HEK293 (cell line): ENCODE data around the gene SRSF11.
"Not testable (repeated sequence)": the region's sequence is repeated elsewhere in the genome, so short reads cannot be mapped to it uniquely, and the experiment has no call there.

Experiments used
- CTCF ChIA-PET: fragments of 350-600 bp; formaldehyde crosslinking; extraction: SDS; loops from one replicate; lab custom pipeline; 2021; ENCODE audit warnings: antibody characterized with exemption; lab: Yijun Ruan, JAX
- POLR2A ChIA-PET: fragments of 300-600 bp; formaldehyde crosslinking; extraction: SDS; loops from one replicate; lab custom pipeline; 2020; ENCODE audit warnings: antibody characterized with exemption, inconsistent platforms; lab: Yijun Ruan, JAX
- H3K27ac ChIP-seq: fragments of 200-500 bp; sonication (Bioruptor generic); 2 replicates; pipeline ENCODE4 v1.5.1; 2014; ENCODE audit warnings: low read depth, low read length, control low read depth, inconsistent platforms; ENCODE audit errors: extremely low read depth
- H3K36me3 ChIP-seq, 2 experiments: fragments of 200-500 bp in 1 of 2; sonication (Bioruptor generic) in 1 of 2; 1 replicate in 1 of 2; 2 replicates in 1 of 2; pipeline ENCODE4 v1.5.1; 2014 to 2017; ENCODE audit warnings: inconsistent platforms in 2 of 2, low read length in 2 of 2; ENCODE audit not compliant: control insufficient read depth in 2 of 2, insufficient read depth in 1 of 2
- H3K4me1 ChIP-seq: fragments of 200-500 bp; sonication (Bioruptor generic); 2 replicates; pipeline ENCODE4 v1.5.1; 2014; ENCODE audit warnings: mild to moderate bottlenecking, low read length, inconsistent platforms; ENCODE audit not compliant: control insufficient read depth, insufficient read depth
- H3K4me3 ChIP-seq: 2 replicates; pipeline ENCODE4 v1.5.1; 2011; ENCODE audit warnings: low read depth, mild to moderate bottlenecking, control low read depth, low read length, moderate library complexity
- H3K9me3 ChIP-seq: fragments of 200-500 bp; sonication (Bioruptor generic); 2 replicates; pipeline ENCODE4 v1.5.1; 2014; ENCODE audit warnings: low read depth, low read length, inconsistent platforms; ENCODE audit not compliant: control insufficient read depth, insufficient read depth
- ATF2 ChIP-seq: fragments of 450-650 bp; formaldehyde crosslinking; IDR thresholded peaks from 2 replicates; pipeline ENCODE4 v1.5.1; 2016; ENCODE audit warnings: missing biosample characterization, missing genetic modification characterization, low read depth
- EGR2 ChIP-seq: fragments of 450-650 bp; formaldehyde crosslinking; IDR thresholded peaks from 2 replicates; pipeline ENCODE4 v1.5.1; 2016; ENCODE audit warnings: low read depth, missing biosample characterization, missing genetic modification characterization
- GFI1B ChIP-seq: fragments of 450-650 bp; formaldehyde crosslinking; IDR thresholded peaks from 2 replicates; pipeline ENCODE4 v1.5.1; 2016; ENCODE audit warnings: missing biosample characterization, missing genetic modification characterization
- HOXD13 ChIP-seq: sonication (generic); formaldehyde crosslinking; IDR thresholded peaks from 2 replicates; pipeline ENCODE4 v1.8.0; 2022; ENCODE audit warnings: missing genetic modification reagents, borderline replicate concordance
- SCRT1 ChIP-seq: fragments of 450-650 bp; formaldehyde crosslinking; IDR thresholded peaks from 2 replicates; pipeline ENCODE4 v1.5.1; 2016; ENCODE audit warnings: missing biosample characterization, missing genetic modification characterization, borderline replicate concordance
- SP7 ChIP-seq: fragments of 450-650 bp; formaldehyde crosslinking; IDR thresholded peaks from 2 replicates; pipeline ENCODE4 v1.5.1; 2016; ENCODE audit warnings: missing biosample characterization, missing genetic modification characterization
- ZBTB7A ChIP-seq: fragments of 450-650 bp; formaldehyde crosslinking; IDR thresholded peaks from 2 replicates; pipeline ENCODE4 v1.5.1; 2016; ENCODE audit warnings: low read depth, missing biosample characterization, missing genetic modification characterization
- ZNF140 ChIP-seq: fragments of 450-650 bp; formaldehyde crosslinking; IDR thresholded peaks from 2 replicates; pipeline ENCODE4 v1.5.1; 2016; ENCODE audit warnings: missing biosample characterization, missing genetic modification characterization
- ZNF146 ChIP-seq: fragments of 450-650 bp; formaldehyde crosslinking; IDR thresholded peaks from 2 replicates; pipeline ENCODE4 v1.5.1; 2016; ENCODE audit warnings: missing biosample characterization, missing genetic modification characterization
- ZNF37A ChIP-seq: fragments of 450-650 bp; IDR thresholded peaks from 2 replicates; pipeline ENCODE4 v1.5.1; 2018; ENCODE audit warnings: missing biosample characterization, missing genetic modification characterization
- ZNF518A ChIP-seq: fragments of 450-650 bp; formaldehyde crosslinking; conservative IDR thresholded peaks from 2 replicates; pipeline ENCODE4 v1.5.1; 2016; ENCODE audit warnings: low read depth, missing biosample characterization, missing genetic modification characterization
- ZNF580 ChIP-seq: fragments of 450-650 bp; formaldehyde crosslinking; IDR thresholded peaks from 2 replicates; pipeline ENCODE4 v1.5.1; 2016; ENCODE audit warnings: missing biosample characterization, missing genetic modification characterization
- TF ChIP-seq, protein P1 (sequence below): fragments of 450-650 bp; formaldehyde crosslinking; IDR thresholded peaks from 2 replicates; pipeline ENCODE4 v1.5.1; 2017; ENCODE audit warnings: missing biosample characterization, mild to moderate bottlenecking, missing genetic modification characterization, moderate library complexity
- TF ChIP-seq, protein P2 (sequence below): fragments of 450-650 bp; formaldehyde crosslinking; IDR thresholded peaks from 2 replicates; pipeline ENCODE4 v1.5.1; 2016; ENCODE audit warnings: missing biosample characterization, missing genetic modification characterization

SRSF11 gene

GRCh38 chr1:70188522-70188921 is 32.7 kb upstream of the SRSF11 start (continued):
- no peak for TF ChIP-seq ATF2 (tag by site-specific recombination)
- peak; percentile 50; the same call in 1 of the 2 replicates for TF ChIP-seq SCRT1 (tag by site-specific recombination)
- no peak for TF ChIP-seq ZNF518A (tag by site-specific recombination)
- no peak for TF ChIP-seq ZNF37A (tag by site-specific recombination)
- TF ChIP-seq HOXD13 (CRISPR knock-in tag): no peak
- TF ChIP-seq SP7 (tag by site-specific recombination): no peak

GRCh38 chr1:70190180-70190579 is 31.0 kb upstream of the SRSF11 start:
- Histone ChIP-seq H3K4me3 (no peak overlapping the region), H3K4me1 (0 out of 2 replicates have a peak, but pooled peaks cover 4% of the 10 kb centered on the region), H3K36me3 (no peaks in the 10 kb centered on the region), H3K9me3 (no peaks in the 10 kb centered on the region), H3K27ac (no peak overlapping the region)
- TF ChIP-seq GFI1B: no peak
- TF ChIP-seq, protein P1, sequence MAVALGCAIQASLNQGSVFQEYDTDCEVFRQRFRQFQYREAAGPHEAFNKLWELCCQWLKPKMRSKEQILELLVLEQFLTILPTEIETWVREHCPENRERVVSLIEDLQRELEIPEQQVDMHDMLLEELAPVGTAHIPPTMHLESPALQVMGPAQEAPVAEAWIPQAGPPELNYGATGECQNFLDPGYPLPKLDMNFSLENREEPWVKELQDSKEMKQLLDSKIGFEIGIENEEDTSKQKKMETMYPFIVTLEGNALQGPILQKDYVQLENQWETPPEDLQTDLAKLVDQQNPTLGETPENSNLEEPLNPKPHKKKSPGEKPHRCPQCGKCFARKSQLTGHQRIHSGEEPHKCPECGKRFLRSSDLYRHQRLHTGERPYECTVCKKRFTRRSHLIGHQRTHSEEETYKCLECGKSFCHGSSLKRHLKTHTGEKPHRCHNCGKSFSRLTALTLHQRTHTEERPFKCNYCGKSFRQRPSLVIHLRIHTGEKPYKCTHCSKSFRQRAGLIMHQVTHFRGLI (tag by site-specific recombination): no peak
- TF ChIP-seq ZBTB7A (tag by site-specific recombination): no peak
- no peak for TF ChIP-seq ZNF140 (tag by site-specific recombination)
- no peak for TF ChIP-seq EGR2 (tag by site-specific recombination)
- POLR2A ChIA-PET: no interaction called here
- CTCF ChIA-PET: interaction anchor here (0.6 kb wide), 1 partner anchor 46 kb away, joined by 3 read pairs; no protein-coding TSS in a partner anchor

DNA sequence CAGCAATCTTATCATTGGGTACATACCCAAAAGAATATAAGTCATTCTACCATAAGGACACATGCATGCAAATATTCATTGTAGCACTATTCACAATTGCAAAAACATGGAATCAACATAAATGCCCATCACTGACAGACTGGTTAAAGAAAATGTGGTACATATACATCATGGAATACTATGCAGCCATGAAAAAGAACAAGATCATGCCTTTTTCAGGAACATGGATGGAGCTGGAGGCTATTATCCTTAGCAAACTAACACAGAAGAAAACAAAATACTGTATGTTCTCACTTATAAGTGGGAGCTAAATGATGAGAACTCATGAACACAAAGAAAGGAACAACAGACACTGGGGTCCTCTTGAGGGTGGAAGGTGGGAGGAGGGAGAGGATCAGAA is 28.7 kb upstream of the SRSF11 start:
- H3K27ac ChIP-seq, H3K36me3 ChIP-seq, H3K4me1 ChIP-seq, H3K9me3 ChIP-seq, POLR2A ChIA-PET, CTCF ChIA-PET, H3K4me3 ChIP-seq: not testable (repeated sequence)
- TF ChIP-seq ZNF580 (tag by site-specific recombination) (peak; percentile 61; the same call in 1 of the 2 replicates), ZNF146 (tag by site-specific recombination) (peak; percentile 99)
- TF ChIP-seq, protein P2, sequence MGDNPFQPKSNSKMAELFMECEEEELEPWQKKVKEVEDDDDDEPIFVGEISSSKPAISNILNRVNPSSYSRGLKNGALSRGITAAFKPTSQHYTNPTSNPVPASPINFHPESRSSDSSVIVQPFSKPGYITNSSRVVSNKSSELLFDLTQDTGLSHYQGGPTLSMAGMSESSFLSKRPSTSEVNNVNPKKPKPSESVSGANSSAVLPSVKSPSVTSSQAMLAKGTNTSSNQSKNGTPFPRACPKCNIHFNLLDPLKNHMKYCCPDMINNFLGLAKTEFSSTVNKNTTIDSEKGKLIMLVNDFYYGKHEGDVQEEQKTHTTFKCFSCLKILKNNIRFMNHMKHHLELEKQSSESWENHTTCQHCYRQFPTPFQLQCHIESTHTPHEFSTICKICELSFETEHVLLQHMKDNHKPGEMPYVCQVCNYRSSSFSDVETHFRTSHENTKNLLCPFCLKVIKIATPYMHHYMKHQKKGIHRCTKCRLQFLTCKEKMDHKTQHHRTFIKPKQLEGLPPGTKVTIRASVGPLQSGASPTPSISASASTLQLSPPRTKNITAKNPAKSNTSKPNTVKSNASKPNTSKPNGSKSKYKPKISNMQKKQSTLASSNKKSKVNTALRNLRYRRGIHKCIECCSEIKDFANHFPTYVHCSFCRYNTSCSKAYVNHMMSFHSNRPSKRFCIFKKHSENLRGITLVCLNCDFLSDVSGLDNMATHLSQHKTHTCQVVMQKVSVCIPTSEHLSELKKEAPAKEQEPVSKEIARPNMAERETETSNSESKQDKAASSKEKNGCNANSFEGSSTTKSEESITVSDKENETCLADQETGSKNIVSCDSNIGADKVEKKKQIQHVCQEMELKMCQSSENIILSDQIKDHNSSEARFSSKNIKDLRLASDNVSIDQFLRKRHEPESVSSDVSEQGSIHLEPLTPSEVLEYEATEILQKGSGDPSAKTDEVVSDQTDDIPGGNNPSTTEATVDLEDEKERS (tag by site-specific recombination): 0 out of 2 replicates have a peak, but pooled peaks have one; percentile 61
